Epidermal melanocyte (primary cell): ENCODE results near the gene SDHC.
"Not testable (repeated sequence)": the region's sequence is repeated elsewhere in the genome, so short reads cannot be mapped to it uniquely, and the experiment has no call there.

Experiments used
- DNase-seq: peaks from one replicate; pipeline ENCODE4 v3.0.0; 2011; ENCODE audit warnings: low spot score; ENCODE audit not compliant: insufficient read length

Gene SDHC

GRCh38 chr1:161382214-161383019, 68.2 kb downstream of the SDHC start:
- DNase-seq, result no peak

GRCh38 chr1:161388639-161389038, 74.5 kb downstream of the SDHC start:
- no peak for DNase-seq

GRCh38 chr1:161389158-161389557, 75.0 kb downstream of the SDHC start:
- DNase-seq, result not testable (repeated sequence)

- DNase-seq, result peak; percentile 80
Measured at GRCh38 chr1:161389691-161390558, 75.7 kb downstream of the SDHC start.

GRCh38 chr1:161390559-161390858, 76.3 kb downstream of the SDHC start:
- no peak for DNase-seq

GRCh38 chr1:161391136-161391535, 77.0 kb downstream of the SDHC start:
- DNase-seq, result not testable (repeated sequence)

- DNase-seq, result no peak
Measured at GRCh38 chr1:161391611-161392010, 77.4 kb downstream of the SDHC start.

- DNase-seq, result no peak
Measured at GRCh38 chr1:161393151-161393550, 79.0 kb downstream of the SDHC start.

GRCh38 chr1:161397038-161397437, 82.9 kb downstream of the SDHC start:
- not testable (repeated sequence) for DNase-seq

GRCh38 chr1:161398900-161399256, 84.7 kb downstream of the SDHC start:
- no peak for DNase-seq

GRCh38 chr1:161399257-161399998, 85.2 kb downstream of the SDHC start:
- DNase-seq, result peak; percentile 74

- DNase-seq, result no peak
Measured at GRCh38 chr1:161402446-161402845, 88.3 kb downstream of the SDHC start.

GRCh38 chr1:161404051-161404597, 89.9 kb downstream of the SDHC start:
- DNase-seq, result no peak

GRCh38 chr1:161406551-161406950, 92.4 kb downstream of the SDHC start:
- not testable (repeated sequence) for DNase-seq

GRCh38 chr1:161407451-161407985, 93.3 kb downstream of the SDHC start:
- DNase-seq, result no peak

GRCh38 chr1:161408429-161409052, 94.4 kb downstream of the SDHC start:
- no peak for DNase-seq

- DNase-seq, result not testable (repeated sequence)
Measured at GRCh38 chr1:161409848-161410635, 95.9 kb downstream of the SDHC start.

GRCh38 chr1:161410636-161410970, 96.4 kb downstream of the SDHC start:
- DNase-seq, result not testable (repeated sequence)
